ENCODE data around the gene FBXO44.

GRCh38 chr1:11670747-11671146 is 16.1 kb downstream of the FBXO44 start:
- TF ChIP-seq CTCF (tag by site-specific recombination; IDR thresholded peaks at IDR 0.05) = no peak
- TF ChIP-seq ZNF548 (tag by site-specific recombination; IDR thresholded peaks at IDR 0.05) = no peak
- TF ChIP-seq ZSCAN30 (tag by site-specific recombination; IDR thresholded peaks at IDR 0.05) = no peak
- TF ChIP-seq ZNF585B (tag by site-specific recombination; IDR thresholded peaks at IDR 0.05) = no peak
- TF ChIP-seq ATF2 (tag by site-specific recombination; IDR thresholded peaks at IDR 0.05; ENCODE audit: low read depth) = no peak
